D721Med (cell line): ENCODE data around the gene IGLL5.

Experiments used
- DNase-seq: peaks from one replicate; pipeline ENCODE4 v3.0.0; 2011; ENCODE audit warnings: low spot score; ENCODE audit not compliant: insufficient read length
- FAIRE-seq: peaks from 2 replicates; lab custom pipeline; 2011; peaks lifted over from hg19 to GRCh38; lab: Jason Lieb, UNC
- CTCF ChIP-seq: IDR thresholded peaks from 2 replicates; pipeline ENCODE4 v1.5.1; 2012; ENCODE audit warnings: mild to moderate bottlenecking, control low read depth; ENCODE audit not compliant: insufficient read depth; ENCODE audit errors: missing control alignments

IGLL5 gene

DNA sequence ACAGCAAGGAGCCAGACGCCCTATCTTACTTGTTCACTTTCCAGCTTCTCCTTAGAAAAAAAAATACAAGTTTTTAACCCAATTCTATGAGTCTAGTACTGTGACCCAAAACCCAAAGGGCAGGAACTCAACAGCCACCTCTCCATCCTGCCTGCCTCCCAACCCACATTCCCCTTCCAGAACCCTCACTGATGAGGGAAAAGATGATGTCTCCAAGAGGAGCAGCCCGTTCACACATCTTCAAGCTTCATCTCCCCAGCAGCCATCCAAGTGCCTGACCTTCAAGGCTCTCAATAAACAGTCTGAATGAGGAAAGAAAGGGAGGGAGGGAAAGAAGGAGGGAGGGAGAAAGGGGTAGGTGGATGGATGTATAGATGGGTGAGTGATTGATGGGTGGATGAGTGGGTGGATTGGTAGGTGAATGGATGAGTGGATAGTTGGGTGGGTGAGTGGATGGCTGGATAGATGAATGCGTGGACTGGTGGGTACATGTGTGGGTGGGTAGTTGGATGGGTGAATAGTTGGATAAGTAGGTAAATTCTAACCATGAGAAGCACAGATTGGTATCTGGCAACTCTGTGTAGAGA lies 50.4 kb downstream of the IGLL5 start:
- TF ChIP-seq CTCF: no peak
- no peak for FAIRE-seq
- DNase-seq: no peak

DNA sequence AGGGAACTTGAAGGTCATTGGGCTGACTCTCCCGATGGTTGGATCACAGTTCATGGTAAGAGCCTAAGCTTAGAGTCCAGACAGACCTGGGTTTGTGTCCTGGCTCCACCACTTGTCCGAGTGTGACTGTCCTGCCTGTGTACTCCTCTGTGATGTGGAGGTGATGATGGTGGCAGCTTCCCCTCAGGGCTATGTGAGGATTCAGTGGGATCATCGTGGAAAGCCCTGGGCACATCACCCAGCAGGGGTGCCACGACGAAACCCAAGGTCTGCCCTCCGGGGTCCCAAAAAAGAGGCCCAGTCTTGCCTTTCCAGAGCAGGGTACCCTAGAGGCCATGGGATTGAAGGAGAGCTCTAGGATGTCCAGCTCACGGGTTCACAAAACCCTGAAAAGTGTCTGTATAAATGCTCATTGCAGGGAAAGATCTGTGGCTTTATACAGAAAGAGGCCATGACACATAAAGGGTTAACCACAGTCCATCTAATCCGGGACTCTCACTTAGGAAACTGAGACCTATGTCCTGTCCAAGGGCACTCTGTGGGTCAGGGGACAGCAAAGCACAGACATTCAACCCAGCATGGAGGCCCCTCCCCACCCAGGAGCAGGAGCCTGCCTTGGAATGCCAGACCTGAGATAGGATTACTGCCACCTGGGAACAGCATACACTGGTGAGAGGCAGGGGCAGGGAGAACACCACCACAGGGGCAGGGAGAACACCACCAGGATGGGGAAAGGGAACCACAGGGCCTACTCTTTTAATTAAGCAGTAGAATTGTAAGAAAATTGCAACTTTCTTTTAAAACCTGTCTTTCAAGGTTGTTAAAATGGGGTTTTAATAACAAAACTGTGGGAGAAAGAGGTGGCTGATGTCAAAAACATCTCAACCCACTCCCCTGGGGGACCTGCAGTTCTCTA lies 51.3 kb downstream of the IGLL5 start:
- FAIRE-seq: no peak
- no peak for TF ChIP-seq CTCF
- DNase-seq: no peak

GRCh38 chr22:22939588-22940368 lies 52.2 kb downstream of the IGLL5 start:
- TF ChIP-seq CTCF: no peak
- FAIRE-seq (no peak), DNase-seq (no peak)

- TF ChIP-seq CTCF: no peak
- DNase-seq (no peak), FAIRE-seq (no peak)
Measured at GRCh38 chr22:22940961-22941605, 53.5 kb downstream of the IGLL5 start.

DNA sequence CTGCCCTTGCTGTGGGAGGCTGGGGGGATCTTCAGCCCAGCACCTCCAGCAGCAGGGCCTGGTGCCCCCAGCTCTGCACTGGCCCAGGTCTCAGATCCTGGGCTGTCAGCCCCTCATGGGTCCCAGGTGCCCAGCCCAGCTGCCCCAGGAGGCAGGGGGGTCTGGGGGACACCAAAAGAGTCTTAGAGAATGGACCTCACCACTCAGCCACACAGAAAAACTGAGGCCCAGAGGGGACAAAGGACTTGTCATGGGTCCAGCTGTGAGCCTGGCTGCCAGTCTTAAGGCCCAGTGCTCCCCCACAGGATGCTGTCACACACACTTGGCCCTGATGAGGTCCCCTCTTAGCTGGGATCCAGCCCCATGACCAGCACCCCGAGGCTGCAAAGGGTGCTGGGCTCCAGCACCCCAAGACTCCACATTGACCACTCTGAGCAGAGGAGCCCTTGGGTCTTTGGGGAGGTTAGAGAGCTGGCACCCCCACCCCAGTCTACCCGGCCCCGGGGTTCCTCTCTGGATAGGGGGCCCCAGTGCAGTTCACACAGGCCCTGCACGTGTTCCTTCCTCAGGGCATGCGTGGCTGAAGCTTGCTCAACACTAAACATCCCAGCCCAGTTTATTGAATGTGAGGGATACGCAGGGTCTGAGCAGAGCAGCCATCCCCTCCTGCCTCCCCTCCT lies 54.4 kb downstream of the IGLL5 start:
- FAIRE-seq (no peak), DNase-seq (no peak)
- no peak for TF ChIP-seq CTCF

DNA sequence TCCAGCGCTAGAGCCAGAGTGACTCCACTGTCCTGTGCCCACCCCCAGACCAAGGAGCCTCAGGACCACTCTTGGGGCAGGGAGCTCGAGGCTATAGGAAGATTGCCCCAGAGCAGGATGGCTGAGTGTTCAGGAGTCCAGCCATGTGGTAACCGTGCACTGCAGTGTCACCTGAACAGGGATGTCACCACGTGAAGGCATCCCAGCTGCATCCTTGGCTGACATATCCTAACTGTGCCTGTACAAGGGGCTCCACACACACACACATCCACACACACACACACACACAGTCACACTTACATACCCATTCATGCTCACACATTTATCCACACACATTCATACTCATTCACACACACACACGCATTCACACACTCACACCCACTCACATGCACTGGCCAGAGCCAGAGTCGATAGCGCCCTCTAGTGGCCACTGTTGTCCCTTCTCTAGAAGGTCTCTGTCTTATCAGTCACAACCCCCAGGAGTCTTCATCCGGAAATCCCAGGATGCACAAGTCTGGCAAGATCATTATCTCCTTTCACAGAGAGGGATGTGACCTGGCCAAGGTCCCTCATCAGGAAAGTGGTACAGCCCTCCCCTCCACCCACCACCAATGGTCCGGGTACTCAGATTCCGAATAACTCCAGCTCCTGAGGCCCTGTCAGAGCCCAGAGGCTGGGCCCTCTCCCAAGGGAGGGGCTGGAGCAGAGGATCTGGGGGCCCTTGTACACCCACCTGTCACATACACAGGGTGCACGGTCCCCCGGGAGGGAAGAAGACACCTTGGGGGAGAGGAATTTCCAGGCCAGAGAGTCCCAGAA lies 55.1 kb downstream of the IGLL5 start:
- peak; percentile 58 for TF ChIP-seq CTCF
- no peak for FAIRE-seq
- DNase-seq: no peak
